ENCODE measurements around the gene KIAA1217. TPM values are rescaled to one million over a fixed set of nuclear protein-coding genes. Genes with fewer than 3 reads are reported as not detected.

The KIAA1217 gene
- total RNA-seq, 1 experiment from 2014 or later, result 7.8 TPM

DNA sequence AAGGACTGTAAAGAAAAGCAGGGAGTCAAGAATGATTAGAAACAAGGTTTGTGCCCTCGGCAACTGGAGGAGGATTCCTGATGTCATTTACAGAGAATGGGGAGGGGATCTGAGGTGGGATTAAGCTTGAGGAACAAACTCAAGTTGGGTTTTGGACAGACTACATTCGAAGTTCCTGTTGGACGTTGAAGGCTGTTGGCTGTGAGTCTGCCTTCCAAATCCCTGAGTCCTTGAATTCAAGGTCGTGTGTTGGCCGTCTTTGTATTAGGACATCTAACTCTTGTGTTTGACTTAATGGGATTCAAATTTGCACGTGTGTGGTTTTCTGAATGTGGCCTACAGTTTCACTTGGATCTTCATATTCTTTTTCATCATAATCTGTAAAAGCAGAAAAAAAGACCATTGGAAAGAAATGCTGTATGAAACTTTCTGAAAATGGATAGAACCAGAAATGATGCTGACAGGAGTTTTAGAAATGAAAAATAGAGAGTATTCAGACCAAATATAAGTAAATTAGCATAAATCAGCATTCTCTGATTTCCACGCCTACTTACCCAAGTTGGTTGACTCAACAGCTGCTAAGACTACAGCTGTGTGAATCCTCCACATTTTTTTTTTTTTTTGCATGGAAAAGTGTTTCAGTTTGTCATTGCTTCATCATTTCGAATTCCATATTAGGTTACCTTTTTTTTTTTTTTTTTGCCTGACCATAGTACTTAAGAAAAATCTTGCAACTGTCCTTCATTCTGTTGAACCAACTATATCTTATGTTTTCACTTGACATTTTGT lies 94.8 kb downstream of the KIAA1217 start:
- intact Hi-C loops (cut with micrococcal nuclease), result no loop called here
- CTCF ChIA-PET, result no interaction called here

More for the DNA sequence above, 94.8 kb downstream of the KIAA1217 start:
- H3K79me2 ChIP-seq (ENCODE audit: insufficient read depth, low read length), result no peaks in the 10 kb centered on the region
- no peak overlapping the region for H2AFZ ChIP-seq (ENCODE audit: low read depth, low read length, poor library complexity, severe bottlenecking)
- H3K9me3 ChIP-seq (ENCODE audit: control insufficient read depth in 1 of 2, insufficient read depth in 1 of 2, low read depth in 1 of 2, low read length in 2 of 2), result no peaks in the 10 kb centered on the region
- H3K36me3 ChIP-seq (ENCODE audit: control insufficient read depth in 1 of 2, insufficient read depth in 2 of 2, low read length in 2 of 2), result no peaks in the 10 kb centered on the region
- no peak overlapping the region for H3K9ac ChIP-seq (ENCODE audit: low read length)
- ATAC-seq, result no peak
- RAD21 ChIA-PET (ENCODE audit: low non-redundant PET in 1 of 2, low total read pairs in 2 of 2, uncharacterized antibody in 2 of 2, unreplicated experiment in 2 of 2), result no interaction called here
- no peak overlapping the region for H3K4me2 ChIP-seq (ENCODE audit: low read length)
- H4K20me1 ChIP-seq (ENCODE audit: insufficient read depth), result no peaks in the 10 kb centered on the region
- peaks cover 20% of the 10 kb centered on the region for H3K27me3 ChIP-seq (ENCODE audit: insufficient read depth, low read length)
- no peak overlapping the region for H3K4me3 ChIP-seq (replicated peaks in 1 of 2; ENCODE audit: low read depth in 1 of 2, low read length in 2 of 2)
- no peaks in the 10 kb centered on the region for H3K4me1 ChIP-seq (ENCODE audit: control insufficient read depth in 1 of 2, insufficient read depth in 2 of 2, low read length in 2 of 2)
- H3K9me2 ChIP-seq (ENCODE audit: insufficient read depth), result no peaks in the 10 kb centered on the region
- POLR2A ChIA-PET, result no interaction called here
- no peak for TF ChIP-seq TCF7L2 (IDR thresholded peaks at IDR 0.05; ENCODE audit: borderline replicate concordance, extremely low read depth, insufficient read depth, insufficient read length)
- TF ChIP-seq, protein P1, sequence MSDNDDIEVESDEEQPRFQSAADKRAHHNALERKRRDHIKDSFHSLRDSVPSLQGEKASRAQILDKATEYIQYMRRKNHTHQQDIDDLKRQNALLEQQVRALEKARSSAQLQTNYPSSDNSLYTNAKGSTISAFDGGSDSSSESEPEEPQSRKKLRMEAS (IDR thresholded peaks at IDR 0.05), result no peak
- TF ChIP-seq EZH2phosphoT487 (IDR thresholded peaks at IDR 0.05; ENCODE audit: borderline replicate concordance), result no peak
- TF ChIP-seq CBX3 (IDR thresholded peaks at IDR 0.05; ENCODE audit: low read depth), result no peak
- no peak for TF ChIP-seq SP1 (IDR thresholded peaks at IDR 0.05; ENCODE audit: low read depth)
- TF ChIP-seq, protein P2, sequence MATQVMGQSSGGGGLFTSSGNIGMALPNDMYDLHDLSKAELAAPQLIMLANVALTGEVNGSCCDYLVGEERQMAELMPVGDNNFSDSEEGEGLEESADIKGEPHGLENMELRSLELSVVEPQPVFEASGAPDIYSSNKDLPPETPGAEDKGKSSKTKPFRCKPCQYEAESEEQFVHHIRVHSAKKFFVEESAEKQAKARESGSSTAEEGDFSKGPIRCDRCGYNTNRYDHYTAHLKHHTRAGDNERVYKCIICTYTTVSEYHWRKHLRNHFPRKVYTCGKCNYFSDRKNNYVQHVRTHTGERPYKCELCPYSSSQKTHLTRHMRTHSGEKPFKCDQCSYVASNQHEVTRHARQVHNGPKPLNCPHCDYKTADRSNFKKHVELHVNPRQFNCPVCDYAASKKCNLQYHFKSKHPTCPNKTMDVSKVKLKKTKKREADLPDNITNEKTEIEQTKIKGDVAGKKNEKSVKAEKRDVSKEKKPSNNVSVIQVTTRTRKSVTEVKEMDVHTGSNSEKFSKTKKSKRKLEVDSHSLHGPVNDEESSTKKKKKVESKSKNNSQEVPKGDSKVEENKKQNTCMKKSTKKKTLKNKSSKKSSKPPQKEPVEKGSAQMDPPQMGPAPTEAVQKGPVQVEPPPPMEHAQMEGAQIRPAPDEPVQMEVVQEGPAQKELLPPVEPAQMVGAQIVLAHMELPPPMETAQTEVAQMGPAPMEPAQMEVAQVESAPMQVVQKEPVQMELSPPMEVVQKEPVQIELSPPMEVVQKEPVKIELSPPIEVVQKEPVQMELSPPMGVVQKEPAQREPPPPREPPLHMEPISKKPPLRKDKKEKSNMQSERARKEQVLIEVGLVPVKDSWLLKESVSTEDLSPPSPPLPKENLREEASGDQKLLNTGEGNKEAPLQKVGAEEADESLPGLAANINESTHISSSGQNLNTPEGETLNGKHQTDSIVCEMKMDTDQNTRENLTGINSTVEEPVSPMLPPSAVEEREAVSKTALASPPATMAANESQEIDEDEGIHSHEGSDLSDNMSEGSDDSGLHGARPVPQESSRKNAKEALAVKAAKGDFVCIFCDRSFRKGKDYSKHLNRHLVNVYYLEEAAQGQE (IDR thresholded peaks at IDR 0.05; ENCODE audit: low read depth), result no peak
- no TSS peak for BruUV-seq (replicated peaks)
- no peak for DNase-seq (ENCODE audit: low read depth, low spot score)
- no peak overlapping the region for H3K27ac ChIP-seq (ENCODE audit: low read depth, low read length)
